Endothelial cell of umbilical vein (primary cell): ENCODE data around the gene FSTL4. TPM values are rescaled to one million over a fixed set of nuclear protein-coding genes. Genes with fewer than 3 reads are reported as not detected.

Source experiments
- BruUV-seq: library from RNA; stranded (reverse); fragments of 400-500 nt; replicated peaks from 2 replicates; lab custom pipeline; 2021; lab: Mats Ljungman, UMichigan
- CTCF ChIA-PET: fragments of 300-600, 350-600 bp; sonication (Branson Sonifier 250); formaldehyde crosslinking; loops from one replicate; lab custom pipeline; 2021; ENCODE audit warnings: antibody characterized with exemption, inconsistent platforms; lab: Charles Lee
- POLR2A ChIA-PET: fragments of 300-600, 350-600 bp; sonication (Branson Sonifier 250); formaldehyde crosslinking; loops from one replicate; lab custom pipeline; 2021; ENCODE audit warnings: antibody characterized with exemption, inconsistent platforms; lab: Charles Lee
- DNase-seq: peaks from one replicate; pipeline ENCODE4 v3.0.0-alpha.2; 2011; ENCODE audit warnings: low read depth, low spot score
- FAIRE-seq: peaks from 2 replicates; lab custom pipeline; 2011; peaks lifted over from hg19 to GRCh38; lab: Jason Lieb, UNC
- H2AFZ ChIP-seq: 2 replicates; pipeline ENCODE4 v1.6.0; 2012; ENCODE audit warnings: low read depth, low read length, control low read depth, inconsistent platforms
- H3K27ac ChIP-seq: 2 replicates; pipeline ENCODE4 v1.5.1; 2011; ENCODE audit warnings: low read depth, mild to moderate bottlenecking, control low read depth, low read length, moderate library complexity; ENCODE audit not compliant: insufficient read depth
- H3K27me3 ChIP-seq, 2 experiments: 2 replicates each; pipeline versions ENCODE4 v1.6.0 to v1.6.1; 2011; ENCODE audit warnings: low read length in 2 of 2, mixed read lengths in 1 of 2; ENCODE audit not compliant: control insufficient read depth in 2 of 2, insufficient read depth in 2 of 2
- H3K36me3 ChIP-seq, 2 experiments: 2 replicates in 1 of 2; 3 replicates in 1 of 2; pipeline ENCODE4 v1.5.1; 2011; ENCODE audit warnings: low read length in 2 of 2, mild to moderate bottlenecking in 1 of 2, moderate library complexity in 1 of 2; ENCODE audit not compliant: control insufficient read depth in 2 of 2, insufficient read depth in 2 of 2; ENCODE audit errors: extremely low read depth in 1 of 2
- H3K4me1 ChIP-seq: 3 replicates; pipeline ENCODE4 v1.5.1; 2011; ENCODE audit warnings: mild to moderate bottlenecking, low read length; ENCODE audit not compliant: control insufficient read depth, insufficient read depth; ENCODE audit errors: extremely low read depth
- H3K4me2 ChIP-seq: 2 replicates; pipeline ENCODE4 v1.6.1; 2011; ENCODE audit warnings: low read length, control low read depth, mixed read lengths; ENCODE audit not compliant: insufficient read depth
- H3K4me3 ChIP-seq, 3 experiments: fragments of 200-600 bp in 1 of 3; sonication (generic), shearing (Covaris generic) in 1 of 3; replicated peaks in 1 of 3; 2 replicates each; pipeline ENCODE4 v1.5.1; 2011 to 2016; ENCODE audit warnings: control low read depth in 3 of 3, low read length in 3 of 3, mild to moderate bottlenecking in 2 of 3, inconsistent platforms in 1 of 3, low read depth in 1 of 3, moderate library complexity in 1 of 3; ENCODE audit not compliant: insufficient read depth in 1 of 3
- H3K79me2 ChIP-seq: 2 replicates; pipeline ENCODE4 v1.6.0; 2012; ENCODE audit warnings: low read length, inconsistent platforms; ENCODE audit not compliant: control insufficient read depth, insufficient read depth
- H3K9ac ChIP-seq: replicated peaks from 2 replicates; pipeline ENCODE3; 2011; ENCODE audit warnings: low read length, control low read depth; ENCODE audit not compliant: insufficient read depth; ENCODE audit errors: extremely low read depth
- H3K9me1 ChIP-seq: replicated peaks from 3 replicates; pipeline ENCODE4 v1.6.0; 2011; ENCODE audit warnings: mild to moderate bottlenecking, low read length; ENCODE audit not compliant: control insufficient read depth, insufficient read depth; ENCODE audit errors: extremely low read depth
- H3K9me3 ChIP-seq: replicated peaks from 2 replicates; pipeline ENCODE4 v1.5.1; 2012; ENCODE audit warnings: low read length, inconsistent platforms; ENCODE audit not compliant: control insufficient read depth, insufficient read depth
- H4K20me1 ChIP-seq: replicated peaks from 2 replicates; pipeline ENCODE3; 2011; ENCODE audit warnings: mild to moderate bottlenecking, low read length; ENCODE audit not compliant: control insufficient read depth, insufficient read depth; ENCODE audit errors: extremely low read depth
- EZH2 ChIP-seq: IDR thresholded peaks from 2 replicates; pipeline ENCODE4 v1.6.1; 2012; ENCODE audit warnings: borderline replicate concordance, low read depth, mild to moderate bottlenecking, moderate library complexity, low read length, inconsistent platforms; ENCODE audit not compliant: severe bottlenecking
- FOS ChIP-seq: IDR thresholded peaks from 2 replicates; pipeline ENCODE4 v1.6.1; 2011; ENCODE audit warnings: mild to moderate bottlenecking, low read length, moderate library complexity, borderline replicate concordance; ENCODE audit not compliant: insufficient read depth
- GATA2 ChIP-seq: IDR thresholded peaks from 2 replicates; pipeline ENCODE4 v1.7.0; 2011; ENCODE audit warnings: low read depth, mild to moderate bottlenecking, moderate library complexity, mixed read lengths, low read length; ENCODE audit not compliant: insufficient read length, insufficient read depth
- JUN ChIP-seq: IDR thresholded peaks from 2 replicates; pipeline ENCODE4 v1.6.1; 2011; ENCODE audit warnings: borderline replicate concordance, low read depth; ENCODE audit not compliant: insufficient read length, insufficient read depth
- MYC ChIP-seq: IDR thresholded peaks from one replicate; pipeline ENCODE4 v1.6.1; 2011; ENCODE audit warnings: mild to moderate bottlenecking, low read depth, low read length
- POLR2A ChIP-seq: IDR thresholded peaks from 2 replicates; pipeline ENCODE4 v1.6.1; 2012; ENCODE audit warnings: low read depth, mild to moderate bottlenecking, control low read depth, low read length
- POLR2AphosphoS5 ChIP-seq: IDR thresholded peaks from 2 replicates; pipeline ENCODE4 v1.6.1; 2012; ENCODE audit warnings: low read depth, mild to moderate bottlenecking, control low read depth, low read length, moderate library complexity; ENCODE audit not compliant: insufficient read depth
- dilution Hi-C: fragments of 300-500 bp; cut with MboI; formaldehyde crosslinking; loops from one replicate; pipeline ENCODE4 v1.15.0; 2019; ENCODE audit warnings: low sequenced_read_pairs; ENCODE audit not compliant: extremely low pct_ligation_motif_present
- intact Hi-C: fragments of 100-400 bp; cut with micrococcal nuclease; formaldehyde crosslinking; loops from one replicate; pipeline ENCODE4 v1.10.0; 2022
- polyA plus RNA-seq, 4 experiments: library from polyadenylated mRNA; depleted of rRNA in 3 of 4; stranded (reverse) in 3 of 4; unstranded in 1 of 4; fragments of >200 nt; gene quantifications; 2 replicates each; pipeline versions ENCODE4 v1.2.1 to v1.2.3, GENCODE V29; 2011 to 2012; ENCODE audit warnings: missing spikeins in 1 of 4
- total RNA-seq: library from RNA; stranded (reverse); gene quantifications from 2 replicates; pipeline ENCODE4 v1.2.3, GENCODE V29; 2021
- TF ChIP-seq, protein P1 (sequence below): IDR thresholded peaks from 2 replicates; pipeline ENCODE4 v1.6.1; 2011; ENCODE audit not compliant: insufficient read depth, insufficient read length
- TF ChIP-seq, protein P2 (sequence below), 2 donors: IDR thresholded peaks; 1 replicate in 1 of 2; 2 replicates in 1 of 2; pipeline ENCODE4 v1.5.1; 2011; ENCODE audit warnings: low read length in 2 of 2, mild to moderate bottlenecking in 2 of 2, moderate library complexity in 2 of 2, control low read depth in 1 of 2, inconsistent platforms in 1 of 2, low read depth in 1 of 2; ENCODE audit not compliant: insufficient read depth in 1 of 2; ENCODE audit errors: extremely low read depth in 1 of 2

FSTL4 gene
- total and polyA plus RNA-seq, 2 donors (not counting 3 experiments of a cell fraction or from before 2014, with no cell fraction given) = 0.18 TPM; not detected in 1

DNA sequence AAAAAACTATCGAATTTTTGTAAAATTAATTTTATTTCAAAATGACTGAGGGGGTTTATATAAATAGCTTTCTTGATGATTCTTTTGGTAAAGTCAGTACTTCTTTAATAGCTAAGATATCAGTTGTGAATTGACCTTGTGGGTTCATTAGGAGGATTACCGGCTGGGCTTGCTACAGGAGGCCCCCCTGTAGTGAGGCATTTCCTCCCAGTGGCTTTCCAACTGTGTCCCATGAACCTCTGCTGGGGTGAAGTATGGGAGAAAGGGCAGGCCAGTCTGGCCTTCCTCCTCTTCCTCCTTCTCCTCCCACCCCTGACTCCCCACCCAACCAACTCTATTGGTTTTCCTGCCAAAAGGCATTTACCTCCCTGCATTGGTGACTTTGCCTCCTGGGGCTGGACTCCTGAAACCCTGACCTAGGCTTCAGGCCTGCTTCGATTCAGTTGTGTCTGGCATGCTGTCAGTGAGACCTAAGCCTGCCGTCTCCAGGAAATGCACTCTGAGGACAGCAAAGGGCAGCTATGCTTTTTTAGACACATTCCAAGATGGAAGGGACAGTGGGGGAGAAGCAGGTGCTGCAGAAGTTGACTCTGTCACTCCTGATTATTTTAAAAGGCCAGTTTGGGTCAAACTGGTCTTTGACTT is 415.8 kb downstream of the FSTL4 start:
- dilution Hi-C loops (no loop called here), intact Hi-C loops (no loop called here)
- Histone ChIP-seq H3K27me3 (no peaks in the 10 kb centered on the region), H2AFZ (no peak overlapping the region), H3K4me1 (no peaks in the 10 kb centered on the region), H3K27ac (no peak overlapping the region), H3K4me3 (no peak overlapping the region), H4K20me1 (no peaks in the 10 kb centered on the region), H3K9me3 (no peaks in the 10 kb centered on the region), H3K9me1 (no peaks in the 10 kb centered on the region), H3K36me3 (no peaks in the 10 kb centered on the region), H3K79me2 (no peaks in the 10 kb centered on the region), H3K4me2 (no peak overlapping the region), H3K9ac (no peak overlapping the region)
- FAIRE-seq (no peak), DNase-seq (no peak)
- TF ChIP-seq EZH2 (no peak), MYC (no peak), GATA2 (no peak), FOS (no peak), POLR2AphosphoS5 (no peak), JUN (no peak), POLR2A (no peak)
- TF ChIP-seq, protein P1, sequence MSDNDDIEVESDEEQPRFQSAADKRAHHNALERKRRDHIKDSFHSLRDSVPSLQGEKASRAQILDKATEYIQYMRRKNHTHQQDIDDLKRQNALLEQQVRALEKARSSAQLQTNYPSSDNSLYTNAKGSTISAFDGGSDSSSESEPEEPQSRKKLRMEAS = no peak
- TF ChIP-seq, protein P2, sequence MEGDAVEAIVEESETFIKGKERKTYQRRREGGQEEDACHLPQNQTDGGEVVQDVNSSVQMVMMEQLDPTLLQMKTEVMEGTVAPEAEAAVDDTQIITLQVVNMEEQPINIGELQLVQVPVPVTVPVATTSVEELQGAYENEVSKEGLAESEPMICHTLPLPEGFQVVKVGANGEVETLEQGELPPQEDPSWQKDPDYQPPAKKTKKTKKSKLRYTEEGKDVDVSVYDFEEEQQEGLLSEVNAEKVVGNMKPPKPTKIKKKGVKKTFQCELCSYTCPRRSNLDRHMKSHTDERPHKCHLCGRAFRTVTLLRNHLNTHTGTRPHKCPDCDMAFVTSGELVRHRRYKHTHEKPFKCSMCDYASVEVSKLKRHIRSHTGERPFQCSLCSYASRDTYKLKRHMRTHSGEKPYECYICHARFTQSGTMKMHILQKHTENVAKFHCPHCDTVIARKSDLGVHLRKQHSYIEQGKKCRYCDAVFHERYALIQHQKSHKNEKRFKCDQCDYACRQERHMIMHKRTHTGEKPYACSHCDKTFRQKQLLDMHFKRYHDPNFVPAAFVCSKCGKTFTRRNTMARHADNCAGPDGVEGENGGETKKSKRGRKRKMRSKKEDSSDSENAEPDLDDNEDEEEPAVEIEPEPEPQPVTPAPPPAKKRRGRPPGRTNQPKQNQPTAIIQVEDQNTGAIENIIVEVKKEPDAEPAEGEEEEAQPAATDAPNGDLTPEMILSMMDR (IDR thresholded peaks at IDR 0.05; ENCODE audit: extremely low read depth in 1 of 2, insufficient read depth in 1 of 2, low read depth in 1 of 2, low read length in 2 of 2) = no peak
- BruUV-seq = no TSS peak
- ChIA-PET CTCF (interaction anchor here (1.0 to 1.2 kb wide), 2 partner anchors 10 to 51 kb away, joined by 3 to 4 read pairs; no protein-coding TSS in a partner anchor), POLR2A (no interaction called here)
